Measurements from ENCODE around the gene KRT71.

KRT71 gene

GRCh38 chr12:52499806-52500560 is 53.0 kb downstream of the KRT71 start:
- H3K4me3 ChIP-seq (ENCODE audit: control insufficient read depth, low read depth, low read length) = no peak overlapping the region
- TF ChIP-seq CTCF (conservative IDR thresholded peaks at IDR 0.05; ENCODE audit: control insufficient read depth, insufficient read depth, low read depth, low read length) = no peak
- DNase-seq (ENCODE audit: low read depth) = peak; percentile 77

GRCh38 chr12:52498946-52499345 is 54.0 kb downstream of the KRT71 start:
- TF ChIP-seq CTCF (conservative IDR thresholded peaks at IDR 0.05; ENCODE audit: control insufficient read depth, insufficient read depth, low read depth, low read length) = no peak
- H3K4me3 ChIP-seq (ENCODE audit: control insufficient read depth, low read depth, low read length) = no peak overlapping the region
- DNase-seq (ENCODE audit: low read depth) = no peak

- no peak for DNase-seq (ENCODE audit: low read depth)
- no peak overlapping the region for H3K4me3 ChIP-seq (ENCODE audit: control insufficient read depth, low read depth, low read length)
- TF ChIP-seq CTCF (conservative IDR thresholded peaks at IDR 0.05; ENCODE audit: control insufficient read depth, insufficient read depth, low read depth, low read length) = no peak
Observed at GRCh38 chr12:52497975-52498374, 55.0 kb downstream of the KRT71 start.

GRCh38 chr12:52496590-52497071 is 56.3 kb downstream of the KRT71 start:
- no peak for TF ChIP-seq CTCF (conservative IDR thresholded peaks at IDR 0.05; ENCODE audit: control insufficient read depth, insufficient read depth, low read depth, low read length)
- H3K4me3 ChIP-seq (ENCODE audit: control insufficient read depth, low read depth, low read length) = no peak overlapping the region
- peak; percentile 95 for DNase-seq (ENCODE audit: low read depth)

GRCh38 chr12:52496054-52496453 is 56.9 kb downstream of the KRT71 start:
- H3K4me3 ChIP-seq (ENCODE audit: control insufficient read depth, low read depth, low read length) = no peak overlapping the region
- TF ChIP-seq CTCF (conservative IDR thresholded peaks at IDR 0.05; ENCODE audit: control insufficient read depth, insufficient read depth, low read depth, low read length) = no peak
- DNase-seq (ENCODE audit: low read depth) = peak; percentile 59

GRCh38 chr12:52495389-52495788 is 57.6 kb downstream of the KRT71 start:
- DNase-seq (ENCODE audit: low read depth) = peak; percentile 45
- TF ChIP-seq CTCF (conservative IDR thresholded peaks at IDR 0.05; ENCODE audit: control insufficient read depth, insufficient read depth, low read depth, low read length) = no peak
- H3K4me3 ChIP-seq (ENCODE audit: control insufficient read depth, low read depth, low read length) = no peak overlapping the region
